IPS-18c (cell line): ENCODE measurements around the gene AHNAK2.

Source experiments
- H3K4me3 ChIP-seq: 2 replicates; pipeline ENCODE4 v1.7.0; 2013; ENCODE audit warnings: low read depth, mild to moderate bottlenecking, low read length, moderate library complexity; ENCODE audit not compliant: insufficient read depth
- H3K9me3 ChIP-seq: one replicate; pipeline ENCODE4 v1.6.1; 2013; ENCODE audit warnings: mild to moderate bottlenecking, low read length, moderate library complexity; ENCODE audit not compliant: control insufficient read depth, insufficient read depth

AHNAK2 gene

DNA sequence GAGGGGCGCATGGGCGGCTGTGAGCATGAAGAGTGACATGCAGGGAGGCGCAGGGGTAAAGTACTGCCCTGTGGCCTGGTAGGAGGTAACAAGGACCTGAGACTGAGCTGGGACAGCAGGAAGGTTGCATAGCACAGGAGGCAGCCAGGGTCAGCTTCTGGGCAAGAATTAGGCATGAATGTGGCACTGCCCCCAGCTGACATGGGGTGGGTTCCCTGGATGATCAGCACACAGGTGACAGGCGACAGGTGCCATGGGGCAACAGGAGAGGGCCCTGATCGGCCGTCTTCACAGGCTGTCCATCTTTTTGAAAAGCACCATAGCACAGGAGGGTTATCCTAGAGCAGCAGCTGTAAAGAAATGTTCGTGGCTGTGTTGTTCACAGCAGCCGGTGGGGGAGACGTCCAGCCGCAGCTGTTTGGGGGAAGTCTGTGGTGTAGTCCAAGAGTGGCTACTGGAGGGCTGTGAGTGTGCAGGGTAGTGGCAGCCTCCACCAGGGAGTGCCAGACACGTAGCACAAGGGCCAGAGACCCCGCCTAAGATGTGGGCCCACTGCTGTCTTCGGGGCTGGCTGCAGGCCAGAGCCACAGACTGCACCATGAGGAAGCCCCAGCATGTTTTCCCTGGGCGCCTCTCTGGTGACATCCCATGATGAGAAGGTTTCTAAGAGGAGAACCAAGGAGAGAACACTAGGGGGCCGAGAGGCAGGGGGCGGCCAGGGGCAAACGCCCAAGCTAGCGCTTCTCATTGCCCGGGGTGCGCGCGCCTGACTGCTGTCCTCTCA lies 15.8 kb upstream of the AHNAK2 start:
- no peak overlapping the region for H3K4me3 ChIP-seq

DNA sequence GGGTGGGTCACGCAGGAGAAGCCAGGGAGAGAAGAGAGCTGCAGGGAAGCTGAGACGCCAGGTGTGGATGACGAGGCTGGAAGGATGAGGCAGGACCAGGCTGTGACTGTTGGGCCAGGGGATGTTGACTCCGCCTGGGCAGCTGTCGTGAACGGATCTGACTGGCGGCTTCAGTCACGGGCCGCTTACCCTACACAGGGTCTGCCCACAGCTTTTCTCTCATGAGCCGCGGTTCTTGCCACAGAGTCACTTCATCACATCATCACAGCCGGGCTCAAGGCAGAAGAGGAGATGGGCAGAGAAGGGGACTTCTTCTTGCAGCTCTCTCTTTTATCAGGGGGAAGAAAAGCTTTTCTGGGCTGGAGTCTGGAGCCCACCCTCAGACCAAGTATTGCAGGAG lies 15.1 kb upstream of the AHNAK2 start:
- Histone ChIP-seq H3K4me3 (no peak overlapping the region), H3K9me3 (no peaks in the 10 kb centered on the region)

More for the DNA sequence above, 15.8 kb upstream of the AHNAK2 start:
- H3K9me3 ChIP-seq, result no peaks in the 10 kb centered on the region

- Histone ChIP-seq H3K9me3 (no peaks in the 10 kb centered on the region), H3K4me3 (no peak overlapping the region)
Measured at GRCh38 chr14:104992501-104992900, 14.3 kb upstream of the AHNAK2 start.

DNA sequence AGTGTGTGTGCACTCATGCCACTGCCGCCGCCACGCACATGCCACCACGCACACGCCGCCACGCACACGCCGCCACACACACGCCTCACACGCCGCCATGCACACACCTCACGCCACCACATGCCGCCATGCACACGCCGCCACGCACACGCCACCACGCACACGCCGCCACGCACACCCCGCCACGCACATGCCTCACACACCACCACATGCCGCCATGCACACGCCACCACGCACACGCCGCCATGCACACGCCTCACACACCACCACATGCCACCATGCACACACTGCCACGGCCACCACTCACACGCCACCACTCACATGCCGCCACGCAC lies 13.7 kb upstream of the AHNAK2 start:
- peaks cover 2% of the 10 kb centered on the region for H3K9me3 ChIP-seq
- no peak overlapping the region for H3K4me3 ChIP-seq

GRCh38 chr14:104989951-104990303 lies 11.8 kb upstream of the AHNAK2 start:
- Histone ChIP-seq H3K4me3 (no peak overlapping the region), H3K9me3 (peaks cover 2% of the 10 kb centered on the region)

- Histone ChIP-seq H3K4me3 (no peak overlapping the region), H3K9me3 (peaks cover 2% of the 10 kb centered on the region)
Measured at GRCh38 chr14:104989236-104989950, 11.2 kb upstream of the AHNAK2 start.

- peaks cover 2% of the 10 kb centered on the region for H3K9me3 ChIP-seq
- peak overlapping the region; percentile 60 for H3K4me3 ChIP-seq
Measured at GRCh38 chr14:104986487-104987164, 8.5 kb upstream of the AHNAK2 start.

DNA sequence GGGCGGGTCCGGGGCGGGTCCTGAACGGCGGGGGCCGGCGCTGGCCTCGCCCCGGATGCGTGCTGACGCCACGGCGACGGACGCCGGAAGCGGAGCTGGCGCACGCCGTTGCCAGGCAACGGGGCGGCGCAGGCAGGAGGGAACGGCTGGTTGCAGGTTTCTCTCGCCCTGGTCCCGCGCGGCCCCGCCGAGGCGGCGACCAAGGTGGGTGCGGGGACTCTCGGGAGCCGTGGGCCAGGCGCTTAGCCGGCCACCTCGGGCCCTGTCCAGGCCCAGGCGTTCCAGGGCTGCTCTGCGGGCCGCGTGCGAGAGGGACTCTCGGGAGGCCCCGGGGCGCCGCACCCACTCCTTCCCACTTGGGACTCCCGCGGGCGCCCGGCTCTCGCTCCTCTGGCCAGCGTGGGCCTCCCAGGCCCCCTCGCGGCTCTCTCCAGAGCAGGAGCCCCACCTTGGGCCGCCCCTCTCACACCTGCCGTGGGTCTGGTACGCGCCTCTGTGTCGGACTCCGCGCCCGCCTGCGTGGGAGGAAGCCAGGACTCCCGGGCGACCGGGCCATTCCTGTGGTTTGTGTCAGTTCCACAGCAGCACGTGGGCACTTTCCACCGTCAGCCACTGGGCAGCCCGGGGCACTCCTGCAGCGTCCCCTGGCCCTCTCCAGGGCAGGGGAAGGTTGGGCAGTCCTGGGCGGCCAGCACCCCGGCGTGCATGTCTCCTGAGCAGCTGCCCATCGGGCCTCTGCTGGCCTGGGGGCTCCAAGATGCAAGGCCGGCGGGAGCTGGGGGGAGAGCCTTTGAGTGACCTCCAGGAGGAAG lies 7.7 kb upstream of the AHNAK2 start, which contains the start of gene CLBA1:
Gene CLBA1, plus strand, starts transcription at position 114 of the 812 bp plus-strand sequence. Its CDS starts 644 bp downstream, at position 758.
- Histone ChIP-seq H3K4me3 (peak within 1 kb of the TSS; percentile 60), H3K9me3 (peaks cover 2% of the 10 kb centered on the region)

DNA sequence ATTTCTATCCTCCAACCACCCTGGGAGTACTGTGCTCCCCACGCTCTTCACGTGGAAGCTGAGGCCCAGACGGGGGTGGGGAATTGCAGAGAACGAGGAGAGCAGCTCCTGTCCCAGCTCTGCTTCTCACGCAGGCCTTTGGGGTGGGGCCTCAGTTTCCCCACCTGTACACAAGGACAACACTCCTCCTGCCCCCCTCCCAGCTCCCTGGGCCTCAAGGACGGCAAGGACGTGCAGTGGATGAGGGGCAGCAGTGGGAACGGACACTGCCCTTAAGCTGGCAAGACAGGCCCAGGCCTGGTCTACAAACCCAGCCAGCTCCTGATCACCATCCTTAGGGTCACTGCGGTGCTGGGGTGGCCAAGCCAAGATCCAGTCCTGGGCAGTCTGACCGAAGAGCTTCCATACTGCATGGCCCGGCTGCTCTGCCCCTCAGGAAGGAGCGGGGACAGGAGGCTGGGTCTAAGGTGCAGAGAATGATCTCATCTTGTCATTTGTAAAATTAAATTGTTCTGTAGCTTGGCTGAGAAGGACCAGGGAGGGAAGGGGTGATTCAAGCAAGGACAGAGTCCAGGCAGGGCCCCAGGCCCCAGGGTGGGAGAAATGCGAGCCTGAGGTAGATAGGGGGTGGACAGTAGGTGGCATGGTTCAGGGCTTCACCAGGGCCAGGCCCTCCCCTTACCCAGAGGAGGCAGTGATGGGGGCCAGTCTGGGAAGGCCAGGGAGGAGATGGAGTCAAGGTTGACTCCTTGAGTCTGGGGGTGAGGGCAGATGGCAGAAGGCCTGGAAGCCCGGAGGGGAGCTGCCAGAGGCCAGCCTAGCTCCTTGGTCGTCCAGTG lies 6.1 kb upstream of the AHNAK2 start:
- Histone ChIP-seq H3K4me3 (no peak overlapping the region), H3K9me3 (peaks cover 2% of the 10 kb centered on the region)

DNA sequence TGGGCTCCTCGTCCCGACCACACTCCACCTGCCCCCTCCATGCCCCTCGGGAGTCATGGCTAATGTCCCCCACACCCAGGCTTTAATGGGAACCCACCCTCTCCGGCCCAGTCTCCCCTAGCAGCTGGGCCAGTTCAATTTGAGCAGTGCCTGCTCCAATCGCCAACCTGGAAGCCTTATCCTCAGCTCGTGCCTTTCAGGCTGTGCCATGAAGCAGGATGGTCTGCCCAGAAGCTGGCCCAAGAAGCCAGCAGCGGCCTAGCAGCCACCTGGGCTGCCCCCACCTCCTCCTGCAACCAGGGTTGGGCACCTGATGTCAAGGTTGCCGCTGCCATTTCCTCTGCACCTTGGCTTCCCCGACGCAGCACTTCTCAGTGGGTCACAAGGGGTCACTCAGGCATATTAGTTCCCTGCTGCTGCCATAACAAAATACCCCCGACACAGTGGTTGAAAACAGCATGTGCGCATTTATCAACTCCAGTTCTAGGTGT lies 5.1 kb upstream of the AHNAK2 start:
- peaks cover 2% of the 10 kb centered on the region for H3K9me3 ChIP-seq
- H3K4me3 ChIP-seq, result no peak overlapping the region

GRCh38 chr14:104982548-104983230 lies 4.5 kb upstream of the AHNAK2 start:
- Histone ChIP-seq H3K4me3 (no peak overlapping the region), H3K9me3 (peaks cover 2% of the 10 kb centered on the region)

- no peaks in the 10 kb centered on the region for H3K9me3 ChIP-seq
- H3K4me3 ChIP-seq, result no peak overlapping the region
Measured at GRCh38 chr14:104981699-104982541, 3.7 kb upstream of the AHNAK2 start.

DNA sequence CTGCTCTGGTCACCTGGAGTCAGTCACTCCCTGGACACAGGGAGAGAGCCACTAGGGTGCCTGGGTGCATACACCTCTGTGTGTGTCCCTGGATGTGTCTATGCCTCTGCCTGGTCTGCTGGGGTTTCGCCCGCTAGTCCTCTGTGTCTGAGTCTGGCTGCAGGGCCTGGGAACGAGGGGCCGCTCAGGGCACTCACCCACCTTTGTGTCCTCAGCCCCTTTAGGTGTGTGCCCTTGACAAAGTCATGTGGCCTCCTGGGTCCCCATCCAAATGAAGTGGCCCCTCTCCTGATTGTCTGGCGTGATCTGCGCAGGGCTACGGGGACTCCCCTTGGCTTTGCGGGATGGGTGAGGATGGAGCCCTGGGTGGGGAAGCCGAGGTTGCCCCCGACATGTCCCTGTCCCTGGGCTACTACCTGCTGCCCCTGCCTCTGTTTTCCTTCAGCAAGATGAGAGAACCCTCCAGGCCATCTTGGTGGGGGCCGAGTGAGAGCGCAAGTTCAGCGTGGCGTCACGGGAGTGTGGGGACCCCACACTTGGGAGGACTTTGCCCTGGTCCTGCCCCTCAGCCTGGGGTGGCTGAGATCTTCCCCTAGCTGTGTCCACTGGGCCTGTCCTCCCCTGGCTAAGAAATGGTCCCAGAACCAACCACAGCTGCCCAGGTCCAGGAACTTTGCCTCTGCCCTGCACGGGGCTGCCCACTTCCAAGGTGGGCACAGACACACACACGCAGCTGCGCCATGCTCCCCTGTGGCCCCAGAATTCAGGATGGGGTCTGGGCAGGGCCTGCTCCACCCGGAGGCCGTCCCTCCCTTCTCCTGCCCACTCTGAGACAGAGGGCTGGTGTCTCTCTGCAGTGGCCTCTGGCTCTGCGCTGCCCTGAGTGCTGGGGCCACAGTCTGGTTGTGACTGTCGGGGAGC lies 2.7 kb upstream of the AHNAK2 start:
- Histone ChIP-seq H3K9me3 (no peaks in the 10 kb centered on the region), H3K4me3 (no peak overlapping the region)
